Measurements from ENCODE around the gene TTC28.
A peak's percentile ranks its signal among the peaks of the same experiment; 100 is the strongest.

Gene TTC28

GRCh38 chr22:28413612-28414399 is 265.8 kb downstream of the TTC28 start:
- Histone ChIP-seq H3K4me2 (ENCODE audit: low read depth, low read length, poor library complexity, severe bottlenecking) (peak overlapping the region; percentile 0), H3K4me1 (ENCODE audit: insufficient read depth, low read length, poor library complexity, severe bottlenecking) (peaks cover 60% of the 10 kb centered on the region), H3K27me3 (ENCODE audit: insufficient read depth, low read length, poor library complexity, severe bottlenecking) (no peaks in the 10 kb centered on the region), H3K9me3 (ENCODE audit: insufficient read depth, low read depth, low read length) (no peaks in the 10 kb centered on the region), H3K9ac (ENCODE audit: low read depth, low read length, poor library complexity, severe bottlenecking) (no peak overlapping the region), H3F3A (ENCODE audit: low read depth) (no peaks in the 10 kb centered on the region), H3K9me2 (replicated peaks; ENCODE audit: low read depth, low read length) (no peaks in the 10 kb centered on the region), H3K36me3 (ENCODE audit: insufficient read depth, low read length) (0 out of 2 replicates have a peak, but pooled peaks cover under 1% of the 10 kb centered on the region), H2AFZ (ENCODE audit: low read length) (no peak overlapping the region), H3K79me2 (ENCODE audit: insufficient read depth, low read length) (peaks cover 99% of the 10 kb centered on the region), H4K20me1 (ENCODE audit: insufficient read depth, low read length, poor library complexity, severe bottlenecking) (peaks cover 83% of the 10 kb centered on the region), H3K4me3 (ENCODE audit: low read length, poor library complexity, severe bottlenecking) (no peak overlapping the region)
- TF ChIP-seq CTCF (conservative IDR thresholded peaks at IDR 0.05; ENCODE audit: low read length) (no peak), EZH2phosphoT487 (IDR thresholded peaks at IDR 0.05; ENCODE audit: borderline replicate concordance) (no peak)

- no peaks in the 10 kb centered on the region for H3K9me3 ChIP-seq (ENCODE audit: insufficient read depth, low read depth, low read length)
- H3K4me2 ChIP-seq (ENCODE audit: low read depth, low read length, poor library complexity, severe bottlenecking), result peak overlapping the region; percentile 9
- H3K9ac ChIP-seq (ENCODE audit: low read depth, low read length, poor library complexity, severe bottlenecking), result no peak overlapping the region
- H3K9me2 ChIP-seq (replicated peaks; ENCODE audit: low read depth, low read length), result no peaks in the 10 kb centered on the region
- H3K4me3 ChIP-seq (ENCODE audit: low read length, poor library complexity, severe bottlenecking), result no peak overlapping the region
- no peaks in the 10 kb centered on the region for H3F3A ChIP-seq (ENCODE audit: low read depth)
- H3K36me3 ChIP-seq (ENCODE audit: insufficient read depth, low read length), result peaks cover 12% of the 10 kb centered on the region; the same call in 1 of the 2 replicates
- H4K20me1 ChIP-seq (ENCODE audit: insufficient read depth, low read length, poor library complexity, severe bottlenecking), result peaks cover 70% of the 10 kb centered on the region
- H3K4me1 ChIP-seq (ENCODE audit: insufficient read depth, low read length, poor library complexity, severe bottlenecking), result peaks cover 50% of the 10 kb centered on the region
- no peaks in the 10 kb centered on the region for H3K27me3 ChIP-seq (ENCODE audit: insufficient read depth, low read length, poor library complexity, severe bottlenecking)
- peaks cover 99% of the 10 kb centered on the region for H3K79me2 ChIP-seq (ENCODE audit: insufficient read depth, low read length)
- no peak overlapping the region for H2AFZ ChIP-seq (ENCODE audit: low read length)
- TF ChIP-seq CTCF (conservative IDR thresholded peaks at IDR 0.05; ENCODE audit: low read length) (no peak), EZH2phosphoT487 (IDR thresholded peaks at IDR 0.05; ENCODE audit: borderline replicate concordance) (no peak)
Measured at GRCh38 chr22:28412109-28412508, 267.5 kb downstream of the TTC28 start.

- Histone ChIP-seq H4K20me1 (ENCODE audit: insufficient read depth, low read length, poor library complexity, severe bottlenecking) (peaks cover 70% of the 10 kb centered on the region), H3K9me3 (ENCODE audit: insufficient read depth, low read depth, low read length) (no peaks in the 10 kb centered on the region), H3K4me1 (ENCODE audit: insufficient read depth, low read length, poor library complexity, severe bottlenecking) (peaks cover 46% of the 10 kb centered on the region), H3F3A (ENCODE audit: low read depth) (no peaks in the 10 kb centered on the region), H2AFZ (ENCODE audit: low read length) (no peak overlapping the region), H3K27me3 (ENCODE audit: insufficient read depth, low read length, poor library complexity, severe bottlenecking) (no peaks in the 10 kb centered on the region), H3K36me3 (ENCODE audit: insufficient read depth, low read length) (peaks cover 20% of the 10 kb centered on the region; the same call in 1 of the 2 replicates), H3K79me2 (ENCODE audit: insufficient read depth, low read length) (peaks cover 99% of the 10 kb centered on the region), H3K4me2 (ENCODE audit: low read depth, low read length, poor library complexity, severe bottlenecking) (no peak overlapping the region), H3K9me2 (replicated peaks; ENCODE audit: low read depth, low read length) (no peaks in the 10 kb centered on the region), H3K4me3 (ENCODE audit: low read length, poor library complexity, severe bottlenecking) (no peak overlapping the region), H3K9ac (ENCODE audit: low read depth, low read length, poor library complexity, severe bottlenecking) (no peak overlapping the region)
- TF ChIP-seq CTCF (conservative IDR thresholded peaks at IDR 0.05; ENCODE audit: low read length) (no peak), EZH2phosphoT487 (IDR thresholded peaks at IDR 0.05; ENCODE audit: borderline replicate concordance) (no peak)
Measured at GRCh38 chr22:28411125-28411524, 268.5 kb downstream of the TTC28 start.

Data from Loucy (cell line).